Peyer's patch (tissue), 4 donors: ENCODE measurements around the gene MS4A7.

ENCODE experiments used
- CTCF ChIP-seq, 6 experiments: fragments of 450-650 bp in 4 of 6; fragments of 200-600 bp in 2 of 6; sonication (generic) in 1 of 6; IDR thresholded peaks; one replicate each; pipeline ENCODE4 v1.5.1; 2017 to 2019; ENCODE audit warnings: antibody characterized with exemption in 6 of 6, mild to moderate bottlenecking in 3 of 6, moderate library complexity in 1 of 6
- POLR2A ChIP-seq, 2 donors: fragments of 450-650 bp; IDR thresholded peaks; one replicate each; pipeline ENCODE4 v1.5.1; 2017; ENCODE audit warnings: antibody characterized with exemption in 2 of 2, mild to moderate bottlenecking in 2 of 2, moderate library complexity in 2 of 2

GRCh38 chr11:60433401-60433800 lies 55.1 kb downstream of the MS4A7 start:
- TF ChIP-seq POLR2A (IDR thresholded peaks at IDR 0.05) (no peak), CTCF (IDR thresholded peaks at IDR 0.05) (no peak)
